NCI-H82 treated with DMSO at 0.1 percent for 48 hours (cell line): Measurements from ENCODE around the gene ITGB2.

Experiments used
- DNase-seq: peaks from one replicate; lab custom pipeline; 2025; ENCODE audit not compliant: unreplicated experiment; lab: John Stamatoyannopoulos, UW

Gene ITGB2

GRCh38 chr21:44955798-44956175 lies 35.1 kb upstream of the ITGB2 start:
- no peak for DNase-seq

- no peak for DNase-seq
Observed at GRCh38 chr21:44955141-44955797, 34.6 kb upstream of the ITGB2 start.

- no peak for DNase-seq
Observed at GRCh38 chr21:44954281-44954771, 33.6 kb upstream of the ITGB2 start.

GRCh38 chr21:44953628-44954021 lies 32.9 kb upstream of the ITGB2 start:
- DNase-seq: no peak

GRCh38 chr21:44952929-44953627 lies 32.4 kb upstream of the ITGB2 start:
- DNase-seq: no peak

- no peak for DNase-seq
Observed at GRCh38 chr21:44952116-44952928, 31.6 kb upstream of the ITGB2 start.

- DNase-seq: no peak
Observed at GRCh38 chr21:44951186-44951915, 30.7 kb upstream of the ITGB2 start.

- no peak for DNase-seq
Observed at GRCh38 chr21:44950351-44950750, 29.7 kb upstream of the ITGB2 start.

GRCh38 chr21:44949779-44950198 lies 29.1 kb upstream of the ITGB2 start:
- DNase-seq: no peak

GRCh38 chr21:44949161-44949778 lies 28.6 kb upstream of the ITGB2 start:
- no peak for DNase-seq

GRCh38 chr21:44948426-44949120 lies 27.9 kb upstream of the ITGB2 start:
- no peak for DNase-seq

GRCh38 chr21:44947930-44948331 lies 27.2 kb upstream of the ITGB2 start:
- DNase-seq: no peak

GRCh38 chr21:44947111-44947929 lies 26.6 kb upstream of the ITGB2 start:
- no peak for DNase-seq

GRCh38 chr21:44946254-44947041 lies 25.7 kb upstream of the ITGB2 start:
- DNase-seq: no peak

- no peak for DNase-seq
Observed at GRCh38 chr21:44944596-44944995, 23.9 kb upstream of the ITGB2 start.

- DNase-seq: no peak
Observed at GRCh38 chr21:44943686-44944550, 23.2 kb upstream of the ITGB2 start.

GRCh38 chr21:44943005-44943685 lies 22.4 kb upstream of the ITGB2 start:
- DNase-seq: no peak
